ENCODE measurements around the gene USP48. TPM values are rescaled to one million over a fixed set of nuclear protein-coding genes. Genes with fewer than 3 reads are reported as not detected.

USP48 gene
- total and polyA plus RNA-seq, 2 of the 13 experiments (the other 11 are each of a cell fraction or from before 2014, with no cell fraction given), result 30.4 to 30.7 TPM

GRCh38 chr1:21775985-21776562 is 6.9 kb downstream of the USP48 start (continued):
- TF ChIP-seq ZNF883 (CRISPR knock-in tag; IDR thresholded peaks at IDR 0.05; ENCODE audit: not compliant biosample characterization) (no peak), ZBTB14 (CRISPR knock-in tag; IDR thresholded peaks at IDR 0.05) (no peak), ZNF704 (CRISPR knock-in tag; IDR thresholded peaks at IDR 0.05; ENCODE audit: borderline replicate concordance) (no peak), SMARCE1 (IDR thresholded peaks at IDR 0.05; ENCODE audit: borderline replicate concordance) (no peak), ZNF446 (CRISPR knock-in tag; IDR thresholded peaks at IDR 0.05) (no peak), ATF4 (CRISPR knock-in tag; IDR thresholded peaks at IDR 0.05) (peak in 1 of 2 experiments; percentile 83; a peak in 1 of 4 replicates), FOXA3 (CRISPR knock-in tag; IDR thresholded peaks at IDR 0.05) (peak; percentile 99), AKAP8 (CRISPR knock-in tag; IDR thresholded peaks at IDR 0.05) (no peak), PAF1 (CRISPR knock-in tag; IDR thresholded peaks at IDR 0.05) (no peak), ZNF484 (CRISPR knock-in tag; IDR thresholded peaks at IDR 0.05; ENCODE audit: borderline replicate concordance, low read depth) (no peak), ZNF761 (CRISPR knock-in tag; conservative IDR thresholded peaks at IDR 0.05) (no peak), GATAD2A (CRISPR knock-in tag; IDR thresholded peaks at IDR 0.05) (peak; percentile 98), ZNF747 (CRISPR knock-in tag; IDR thresholded peaks at IDR 0.05; ENCODE audit: borderline replicate concordance) (no peak; the same call in 1 of the 2 replicates), ZNF713 (CRISPR knock-in tag; IDR thresholded peaks at IDR 0.05) (no peak), RBAK (CRISPR knock-in tag; IDR thresholded peaks at IDR 0.05) (no peak), CENPX (CRISPR knock-in tag; IDR thresholded peaks at IDR 0.05) (no peak), JUND (CRISPR knock-in tag; IDR thresholded peaks at IDR 0.05) (0 out of 2 replicates have a peak, but pooled peaks have one; percentile 23), HOXA3 (CRISPR knock-in tag; IDR thresholded peaks at IDR 0.05) (no peak; the same call in 1 of the 2 replicates), USF2 (IDR thresholded peaks at IDR 0.05; ENCODE audit: low read depth, low read length) (no peak), USF2 (CRISPR knock-in tag; IDR thresholded peaks at IDR 0.05; ENCODE audit: borderline replicate concordance) (no peak), ZNF275 (CRISPR knock-in tag; IDR thresholded peaks at IDR 0.05; ENCODE audit: borderline replicate concordance) (no peak), RFXAP (CRISPR knock-in tag; IDR thresholded peaks at IDR 0.05; ENCODE audit: borderline replicate concordance) (no peak), NPAS2 (CRISPR knock-in tag; IDR thresholded peaks at IDR 0.05; ENCODE audit: borderline replicate concordance) (no peak), ZNF850 (CRISPR knock-in tag; conservative IDR thresholded peaks at IDR 0.05) (no peak), ZNF776 (CRISPR knock-in tag; IDR thresholded peaks at IDR 0.05) (no peak)
